Esophagus squamous epithelium (tissue), 5 donors: Measurements from ENCODE around the gene PRKCB. TPM values are rescaled to one million over a fixed set of nuclear protein-coding genes. Genes with fewer than 3 reads are reported as not detected.

Experiments used
- DNase-seq: peaks from one replicate; lab custom pipeline; 2025; lab: John Stamatoyannopoulos, UW
- H3K27ac ChIP-seq, 4 donors: fragments of 200-600 bp; sonication (generic); one replicate each; pipeline ENCODE4 v1.5.1; 2016 to 2019; ENCODE audit warnings: mild to moderate bottlenecking in 1 of 4
- H3K27me3 ChIP-seq, 4 donors: fragments of 200-600 bp; sonication (generic); 1 replicate in 3 of 4; 2 replicates in 1 of 4; pipeline versions ENCODE4 v1.5.1 to v1.6.0; 2017 to 2021; ENCODE audit warnings: antibody characterized with exemption in 1 of 4
- H3K36me3 ChIP-seq, 3 donors: fragments of 200-600 bp; sonication (generic); one replicate each; pipeline ENCODE4 v1.5.1; 2016 to 2019
- H3K4me1 ChIP-seq, 3 donors: fragments of 200-600 bp; sonication (generic); one replicate each; pipeline ENCODE4 v1.5.1; 2017 to 2019
- H3K4me3 ChIP-seq, 4 donors: fragments of 200-600 bp; sonication (generic); 1 replicate in 3 of 4; 2 replicates in 1 of 4; pipeline ENCODE4 v1.5.1; 2016 to 2019; ENCODE audit warnings: mild to moderate bottlenecking in 2 of 4, moderate library complexity in 1 of 4
- H3K9me3 ChIP-seq, 3 donors: fragments of 200-600 bp; sonication (generic); one replicate each; pipeline ENCODE4 v1.5.1; 2016 to 2019
- CTCF ChIP-seq, 6 experiments: fragments of 450-650 bp in 4 of 6; fragments of 200-600 bp in 2 of 6; sonication (generic) in 2 of 6; IDR thresholded peaks; one replicate each; pipeline ENCODE4 v1.5.1; 2016 to 2019; ENCODE audit warnings: antibody characterized with exemption in 6 of 6, mild to moderate bottlenecking in 4 of 6, moderate library complexity in 4 of 6
- POLR2A ChIP-seq, 4 donors: fragments of 450-650 bp; IDR thresholded peaks; one replicate each; pipeline ENCODE4 v1.6.1; 2017; ENCODE audit warnings: antibody characterized with exemption in 4 of 4, mild to moderate bottlenecking in 4 of 4, moderate library complexity in 3 of 4
- WGBS, 2 donors: methylation state at CpG; one replicate each; pipeline ENCODE4 v1.1.5; 2018; 5-methylcytosine and 5-hydroxymethylcytosine counted together
- intact Hi-C: fragments of 100-400 bp; cut with DNase I; formaldehyde crosslinking; loops from one replicate; pipeline ENCODE4 v1.15.0; 2022
- total RNA-seq, 4 donors: library from RNA; depleted of rRNA; stranded (reverse); fragments of >200 nt; gene quantifications; one replicate each; pipeline ENCODE4 v1.1.0, GENCODE V29; 2016
- donor health status: DM: yes; HTN: yes; CAD: no.

Gene PRKCB
- total RNA-seq, 4 donors from 2014 or later: 0.38 to 4.0 (median 1.7) TPM

- Histone ChIP-seq H3K9me3 (no peaks in the 10 kb centered on the region), H3K27me3 (no peaks in the 10 kb centered on the region), H3K27ac (no peak overlapping the region), H3K4me1 (no peaks in the 10 kb centered on the region), H3K36me3 (no peaks in the 10 kb centered on the region), H3K4me3 (no peak overlapping the region)
- WGBS, 2 donors: 63 to 64% methylated on average over 4 of the region's 4 CpGs
- TF ChIP-seq POLR2A (IDR thresholded peaks at IDR 0.05): no peak
- no peak for TF ChIP-seq CTCF (IDR thresholded peaks at IDR 0.05)
- intact Hi-C loops: no loop called here
- no peak for DNase-seq
These were observed 411.3 kb downstream of the PRKCB start for GRCh38 chr16:24246911-24247607.

- no peak for DNase-seq
- no peaks in the 10 kb centered on the region for H3K36me3 ChIP-seq
- TF ChIP-seq POLR2A (IDR thresholded peaks at IDR 0.05) (no peak), CTCF (IDR thresholded peaks at IDR 0.05) (peak; percentile 39 to 60 (median 51))
- H3K27me3 ChIP-seq: peaks cover 0 to 52% (median 1%) of the 10 kb centered on the region in 4 donors
- WGBS, 2 donors: 7 to 9% methylated on average over 7 of the region's 7 CpGs
- H3K4me3 ChIP-seq: no peak overlapping the region
- H3K27ac ChIP-seq: no peak overlapping the region
- H3K9me3 ChIP-seq: no peaks in the 10 kb centered on the region
- H3K4me1 ChIP-seq: no peaks in the 10 kb centered on the region
- intact Hi-C loops: loop anchor here (5.0 kb wide), 1 partner anchor 206 kb away; no protein-coding TSS in a partner anchor
These were observed 417.4 kb downstream of the PRKCB start for GRCh38 chr16:24253192-24253591.

- Histone ChIP-seq H3K4me3 (no peak within 1 kb of the TSS), H3K4me1 (no peaks in the 10 kb centered on the region), H3K36me3 (no peaks in the 10 kb centered on the region), H3K27ac (no peak within 1 kb of the TSS), H3K27me3 (peaks cover 0 to 68% (median 1%) of the 10 kb centered on the region in 4 donors), H3K9me3 (no peaks in the 10 kb centered on the region)
- intact Hi-C loops: no loop called here
- TF ChIP-seq CTCF (IDR thresholded peaks at IDR 0.05) (no peak), POLR2A (IDR thresholded peaks at IDR 0.05) (no peak)
- no peak for DNase-seq
- 9 to 10% methylated on average over 28 to 31 of the region's 54 CpGs for WGBS, 2 donors
These were observed 419.9 kb downstream of the PRKCB start, which contains the start of gene CACNG3 for GRCh38 chr16:24255456-24256371. Gene CACNG3, plus strand, starts transcription at chr16:24256335. Its CDS starts 420 bp downstream, at chr16:24256755.

- no peak for DNase-seq
- H3K27ac ChIP-seq: no peak overlapping the region
- no peak overlapping the region for H3K4me3 ChIP-seq
- H3K27me3 ChIP-seq: peaks cover 0 to 71% (median 1%) of the 10 kb centered on the region in 4 donors
- TF ChIP-seq CTCF (IDR thresholded peaks at IDR 0.05): no peak
- TF ChIP-seq POLR2A (IDR thresholded peaks at IDR 0.05): no peak
- intact Hi-C loops: no loop called here
- no peaks in the 10 kb centered on the region for H3K9me3 ChIP-seq
- WGBS, 2 donors: 39 to 43% methylated on average over 5 of the region's 5 CpGs
- no peaks in the 10 kb centered on the region for H3K36me3 ChIP-seq
- H3K4me1 ChIP-seq: no peaks in the 10 kb centered on the region
These were observed 422.2 kb downstream of the PRKCB start for GRCh38 chr16:24257958-24258357.
